Activated CD4-positive, CD25-positive, alpha-beta regulatory T cell treated with anti-CD3 and anti-CD28 coated beads, Interleukin-2, amount 50 U/mL, for 16 hours (primary cell): ENCODE data around the gene FAM50B.
A peak's percentile ranks its signal among the peaks of the same experiment; 100 is the strongest.

ENCODE experiments used
- DNase-seq: peaks from one replicate; pipeline ENCODE4 v3.0.0-alpha.2; 2020; ENCODE audit warnings: low read depth, low spot score

Gene FAM50B, protein sequence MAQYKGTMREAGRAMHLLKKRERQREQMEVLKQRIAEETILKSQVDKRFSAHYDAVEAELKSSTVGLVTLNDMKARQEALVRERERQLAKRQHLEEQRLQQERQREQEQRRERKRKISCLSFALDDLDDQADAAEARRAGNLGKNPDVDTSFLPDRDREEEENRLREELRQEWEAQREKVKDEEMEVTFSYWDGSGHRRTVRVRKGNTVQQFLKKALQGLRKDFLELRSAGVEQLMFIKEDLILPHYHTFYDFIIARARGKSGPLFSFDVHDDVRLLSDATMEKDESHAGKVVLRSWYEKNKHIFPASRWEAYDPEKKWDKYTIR

GRCh38 chr6:3848925-3849605 is at the start of gene FAM50B:
FAM50B (plus strand) TSS chr6:3849373; CDS start chr6:3849812, 439 bp downstream.
- DNase-seq: peak; percentile 87

GRCh38 chr6:3799719-3800118 is 49.5 kb upstream of the FAM50B start:
- DNase-seq: no peak

DNA sequence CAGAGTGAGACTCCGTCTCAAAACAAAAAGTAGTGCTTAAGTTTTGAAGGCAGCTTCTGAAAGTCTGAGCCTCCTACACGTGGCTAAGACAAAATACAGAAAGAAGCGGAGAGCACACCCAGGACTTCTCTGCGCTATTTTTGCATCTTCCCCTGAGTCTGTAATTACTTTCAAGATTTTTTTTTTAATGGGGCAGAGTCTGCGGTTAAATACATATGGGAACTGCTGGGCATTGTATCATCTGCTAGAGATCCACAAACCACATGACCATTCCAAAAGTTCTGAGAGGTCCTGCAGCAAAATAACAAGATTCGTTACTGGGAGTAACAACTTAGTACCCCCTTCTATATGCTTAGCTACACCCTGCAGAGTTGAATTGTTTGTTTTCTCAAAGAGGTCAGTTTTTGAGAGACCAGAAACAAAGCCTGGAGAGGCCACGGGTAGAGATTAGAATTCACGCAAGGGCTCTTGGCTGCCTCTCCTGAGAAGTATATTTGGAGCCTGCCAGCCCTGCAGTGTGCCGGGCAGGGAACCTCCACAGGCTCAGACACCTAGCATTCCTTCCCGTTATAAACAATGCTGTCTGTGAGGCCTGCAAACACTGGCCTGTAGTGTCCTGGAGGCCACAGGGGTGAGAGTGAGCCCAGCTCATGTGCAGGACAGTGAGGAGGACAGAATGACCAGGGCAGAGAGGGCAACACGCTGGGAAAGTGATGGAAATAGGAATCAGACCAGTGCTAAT is 48.2 kb upstream of the FAM50B start:
- DNase-seq: no peak

GRCh38 chr6:3801960-3802359 is 47.2 kb upstream of the FAM50B start:
- DNase-seq: no peak

- no peak for DNase-seq
Measured at GRCh38 chr6:3803627-3804468, 45.3 kb upstream of the FAM50B start.

GRCh38 chr6:3804964-3805363 is 44.2 kb upstream of the FAM50B start:
- no peak for DNase-seq

- no peak for DNase-seq
Measured at GRCh38 chr6:3805448-3806123, 43.6 kb upstream of the FAM50B start.

DNA sequence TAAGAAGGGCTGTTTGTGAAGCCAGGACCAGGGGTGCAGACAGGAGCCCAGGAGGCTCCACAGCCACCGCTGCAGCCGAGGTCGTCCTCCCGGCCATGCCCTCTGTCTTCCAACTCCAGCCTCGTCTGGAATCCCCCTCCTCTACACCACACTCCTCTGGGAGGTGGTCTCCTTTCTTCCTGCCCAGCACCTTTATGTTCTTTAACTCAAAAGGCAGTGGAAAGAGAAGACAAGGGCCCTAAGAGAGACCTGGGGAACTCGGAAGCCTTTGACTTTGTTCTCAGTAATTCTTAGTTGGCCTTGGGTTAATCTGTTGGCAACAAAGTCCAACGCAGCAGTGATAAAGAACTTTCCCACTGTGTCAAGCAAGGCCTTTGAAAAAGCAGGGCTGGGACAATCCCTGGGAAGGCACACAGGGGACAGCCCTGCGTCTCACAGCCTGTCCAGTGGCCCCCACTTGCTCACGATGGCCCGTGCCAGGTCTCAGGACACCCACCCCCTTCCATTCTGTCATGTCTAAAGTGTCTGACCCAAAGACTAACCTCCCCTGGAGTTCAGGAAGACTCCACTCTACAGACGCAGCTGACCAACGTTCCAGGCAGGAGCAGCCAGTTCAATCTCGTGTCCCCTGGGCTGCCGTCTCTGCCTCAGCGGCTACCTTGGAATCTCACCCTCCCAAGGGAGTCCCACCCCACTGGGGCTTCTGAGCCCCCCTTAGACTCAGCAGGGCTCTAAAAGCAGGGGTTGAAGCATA is 42.8 kb upstream of the FAM50B start:
- no peak for DNase-seq

DNA sequence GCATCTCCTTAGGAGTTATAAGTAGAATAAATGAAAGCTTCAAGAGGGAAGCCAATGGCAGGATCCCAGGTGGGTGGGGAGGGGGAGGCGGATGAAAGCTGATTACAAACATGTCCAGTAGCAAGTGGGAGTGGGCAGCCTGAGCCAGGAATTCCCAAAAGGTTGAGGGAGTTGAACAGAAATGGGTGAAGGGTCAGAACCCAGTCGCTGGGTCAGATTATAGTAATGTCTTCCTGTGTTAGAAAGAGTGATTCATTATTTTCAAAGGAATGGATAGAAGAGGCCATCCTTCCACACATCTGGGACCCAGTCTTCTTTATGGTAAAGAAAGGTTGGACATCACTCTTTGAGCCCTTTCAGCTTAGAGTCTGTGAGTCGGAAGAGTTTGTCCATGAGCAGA is 41.0 kb upstream of the FAM50B start:
- no peak for DNase-seq

- DNase-seq: no peak
Measured at GRCh38 chr6:3808759-3809514, 40.2 kb upstream of the FAM50B start.

DNA sequence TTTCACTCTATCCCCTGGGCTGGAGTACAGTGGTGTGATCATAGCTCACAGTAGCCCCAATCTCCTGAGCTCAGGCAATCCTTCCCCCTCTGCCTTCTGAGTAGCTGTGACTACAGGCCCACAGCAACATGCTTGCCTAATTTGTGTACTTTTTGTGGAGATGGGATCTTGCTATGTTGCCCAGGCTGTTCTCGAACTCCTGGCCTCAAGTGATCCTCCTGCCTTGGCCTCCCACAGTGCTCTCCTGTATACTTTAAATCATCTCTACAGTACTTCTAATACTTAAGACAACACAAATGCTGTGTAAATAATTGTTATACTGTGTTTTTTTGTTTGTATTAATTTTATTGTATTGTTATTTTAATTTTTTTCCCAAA is 39.7 kb upstream of the FAM50B start:
- DNase-seq: no peak

- DNase-seq: no peak
Measured at GRCh38 chr6:3809982-3810381, 39.2 kb upstream of the FAM50B start.

GRCh38 chr6:3811191-3811590 is 38.0 kb upstream of the FAM50B start:
- no peak for DNase-seq

DNA sequence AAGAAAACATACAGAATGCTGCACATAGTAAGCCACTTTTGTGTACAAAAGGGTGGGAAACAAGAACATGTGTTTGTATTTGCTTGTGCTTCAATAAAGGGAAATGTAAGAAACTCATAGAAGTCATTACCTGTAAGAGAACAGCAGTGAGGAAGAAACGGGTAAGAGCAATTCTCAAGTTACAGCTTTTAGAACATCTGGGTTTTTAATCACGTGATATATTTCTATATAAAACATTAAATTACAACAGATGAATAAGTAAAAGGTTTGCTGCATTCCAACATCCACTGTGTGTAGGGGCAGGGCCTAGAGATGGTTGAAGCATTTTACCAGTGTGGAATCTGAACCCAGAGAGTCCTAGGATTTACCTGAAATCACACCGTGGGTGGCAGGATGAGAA is 36.6 kb upstream of the FAM50B start:
- no peak for DNase-seq

DNA sequence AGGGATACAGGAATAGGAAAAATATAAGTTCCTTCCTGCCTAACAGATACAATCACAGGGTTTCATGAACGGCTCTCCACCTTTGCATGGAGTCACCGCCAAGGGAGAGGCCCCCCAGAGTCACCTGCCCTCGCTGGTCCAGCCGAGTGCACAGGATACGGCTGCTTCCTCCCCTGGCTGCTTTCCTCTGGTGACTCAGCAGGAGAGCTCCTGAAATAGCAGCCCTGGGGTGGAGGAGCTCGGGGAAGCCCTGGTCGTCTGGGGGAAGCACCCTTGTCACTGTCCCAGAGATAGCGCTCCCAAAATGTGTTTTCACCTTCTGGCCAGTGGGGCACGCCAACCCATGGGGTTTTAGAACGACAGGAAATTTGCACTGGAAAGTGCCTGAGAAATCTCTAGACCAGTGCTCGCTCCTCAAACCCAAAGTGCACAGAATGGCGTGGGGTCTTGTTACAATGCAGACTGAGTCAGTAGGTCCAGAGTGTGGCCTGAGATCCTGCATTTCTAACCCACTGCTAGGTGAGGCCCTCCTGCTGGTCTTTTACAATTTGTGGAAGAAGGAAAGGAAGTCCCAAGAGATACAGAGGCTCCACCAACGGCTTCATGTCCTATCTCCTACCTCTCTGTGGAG is 35.9 kb upstream of the FAM50B start:
- no peak for DNase-seq

- no peak for DNase-seq
Measured at GRCh38 chr6:3813918-3814317, 35.3 kb upstream of the FAM50B start.

GRCh38 chr6:3814539-3814938 is 34.6 kb upstream of the FAM50B start:
- no peak for DNase-seq

DNA sequence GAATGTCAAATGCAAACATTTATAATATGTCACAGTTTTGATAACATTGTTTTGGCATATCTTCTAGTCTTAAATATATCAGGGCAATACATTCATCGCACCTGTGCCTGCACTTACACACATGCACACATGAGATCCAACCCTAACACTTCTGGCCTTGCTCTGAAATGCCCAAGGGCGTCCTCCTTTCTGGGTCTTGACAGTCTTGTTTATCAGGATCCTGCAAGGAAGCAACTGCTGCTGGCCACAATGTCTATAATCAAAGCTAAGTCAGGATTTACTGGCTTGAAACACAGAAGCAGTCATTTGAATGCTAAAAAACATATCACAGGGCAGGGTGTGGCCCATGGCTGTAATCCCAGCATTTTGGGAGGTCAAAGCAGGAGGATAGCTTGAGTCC is 32.9 kb upstream of the FAM50B start:
- DNase-seq: no peak
